Fibroblast of the aortic adventitia (primary cell): ENCODE data around the gene CLSTN2. TPM values are rescaled to one million over a fixed set of nuclear protein-coding genes. Genes with fewer than 3 reads are reported as not detected.
A peak's percentile ranks its signal among the peaks of the same experiment; 100 is the strongest.

Experiments
- DNase-seq: peaks from one replicate; pipeline ENCODE4 v3.0.0-alpha.2; 2010; ENCODE audit warnings: low read depth
- H3K4me3 ChIP-seq: 2 replicates; pipeline ENCODE4 v1.5.1; 2011; ENCODE audit warnings: low read depth, mild to moderate bottlenecking, control low read depth, low read length, moderate library complexity
- CTCF ChIP-seq: IDR thresholded peaks from 2 replicates; pipeline ENCODE4 v1.5.1; 2011; ENCODE audit warnings: mild to moderate bottlenecking, low read length, control low read depth, inconsistent platforms; ENCODE audit not compliant: insufficient read depth
- total RNA-seq: library from RNA; depleted of rRNA; stranded (reverse); fragments of >200 nt; gene quantifications from 2 replicates; pipeline ENCODE4 v1.2.3, GENCODE V29; 2012; ENCODE audit warnings: low replicate concordance

Gene CLSTN2
- total RNA-seq, 1 donor, result 3.2 TPM

- no peak overlapping the region for H3K4me3 ChIP-seq
- no peak for DNase-seq
- no peak for TF ChIP-seq CTCF
Measured at GRCh38 chr3:140456974-140457373, 522.0 kb downstream of the CLSTN2 start.

GRCh38 chr3:140459462-140459861 is 524.5 kb downstream of the CLSTN2 start:
- TF ChIP-seq CTCF, result no peak
- no peak for DNase-seq
- H3K4me3 ChIP-seq, result no peak overlapping the region

- no peak for TF ChIP-seq CTCF
- DNase-seq, result no peak
- no peak overlapping the region for H3K4me3 ChIP-seq
Measured at GRCh38 chr3:140461250-140461649, 526.3 kb downstream of the CLSTN2 start.

GRCh38 chr3:140463355-140463754 is 528.4 kb downstream of the CLSTN2 start:
- DNase-seq, result no peak

GRCh38 chr3:140465988-140466387 is 531.0 kb downstream of the CLSTN2 start:
- no peak for TF ChIP-seq CTCF
- no peak overlapping the region for H3K4me3 ChIP-seq
- DNase-seq, result no peak

More at GRCh38 chr3:140463355-140463754, 528.4 kb downstream of the CLSTN2 start:
- H3K4me3 ChIP-seq, result no peak overlapping the region
- TF ChIP-seq CTCF, result no peak

GRCh38 chr3:140466535-140466934 is 531.5 kb downstream of the CLSTN2 start:
- H3K4me3 ChIP-seq, result no peak overlapping the region
- no peak for TF ChIP-seq CTCF
- no peak for DNase-seq

- no peak for TF ChIP-seq CTCF
- peak; percentile 27 for DNase-seq
- H3K4me3 ChIP-seq, result no peak overlapping the region
Measured at GRCh38 chr3:140467104-140467577, 532.2 kb downstream of the CLSTN2 start.
